GM15510 (cell line): ENCODE data around the gene PRICKLE1.

Experiments used
- POLR2A ChIP-seq: IDR thresholded peaks from 3 replicates; pipeline ENCODE4 v1.6.1; 2011; ENCODE audit warnings: borderline replicate concordance; ENCODE audit not compliant: insufficient read length; ENCODE audit errors: extremely low read depth

PRICKLE1 gene

GRCh38 chr12:42490261-42490842 is 99.2 kb downstream of the PRICKLE1 start:
- no peak for TF ChIP-seq POLR2A

GRCh38 chr12:42486407-42486806 is 103.1 kb downstream of the PRICKLE1 start:
- no peak for TF ChIP-seq POLR2A

GRCh38 chr12:42485823-42486222 is 103.7 kb downstream of the PRICKLE1 start:
- TF ChIP-seq POLR2A = no peak

- TF ChIP-seq POLR2A = no peak
These were observed 104.5 kb downstream of the PRICKLE1 start for GRCh38 chr12:42484996-42485395.

GRCh38 chr12:42483521-42483790 is 106.1 kb downstream of the PRICKLE1 start:
- TF ChIP-seq POLR2A = no peak

- no peak for TF ChIP-seq POLR2A
These were observed 106.6 kb downstream of the PRICKLE1 start for GRCh38 chr12:42482748-42483520.

GRCh38 chr12:42482041-42482747 is 107.4 kb downstream of the PRICKLE1 start:
- no peak for TF ChIP-seq POLR2A

GRCh38 chr12:42481368-42481767 is 108.2 kb downstream of the PRICKLE1 start:
- no peak for TF ChIP-seq POLR2A

- TF ChIP-seq POLR2A = no peak
These were observed 111.6 kb downstream of the PRICKLE1 start for GRCh38 chr12:42477941-42478340.

- TF ChIP-seq POLR2A = no peak
These were observed 114.4 kb downstream of the PRICKLE1 start for GRCh38 chr12:42475106-42475505.

- TF ChIP-seq POLR2A = no peak
These were observed 115.2 kb downstream of the PRICKLE1 start for GRCh38 chr12:42474391-42474790.

- TF ChIP-seq POLR2A = no peak
These were observed 116.0 kb downstream of the PRICKLE1 start for GRCh38 chr12:42473561-42473960.

GRCh38 chr12:42473130-42473529 is 116.4 kb downstream of the PRICKLE1 start:
- TF ChIP-seq POLR2A = no peak

GRCh38 chr12:42472376-42472775 is 117.2 kb downstream of the PRICKLE1 start:
- no peak for TF ChIP-seq POLR2A

- TF ChIP-seq POLR2A = no peak
These were observed 120.0 kb downstream of the PRICKLE1 start for GRCh38 chr12:42469355-42470175.

- no peak for TF ChIP-seq POLR2A
These were observed 120.6 kb downstream of the PRICKLE1 start for GRCh38 chr12:42468921-42469320.

- no peak for TF ChIP-seq POLR2A
These were observed 121.2 kb downstream of the PRICKLE1 start for GRCh38 chr12:42468341-42468821.
